H9 (cell line): ENCODE measurements around the gene ADGRD1. TPM values are rescaled to one million over a fixed set of nuclear protein-coding genes. Genes with fewer than 3 reads are reported as not detected.
"Not testable (repeated sequence)": the region's sequence is repeated elsewhere in the genome, so short reads cannot be mapped to it uniquely, and the experiment has no call there.

Source experiments
- DNase-seq: peaks from one replicate; pipeline ENCODE4 v3.0.0-alpha.2; 2017
- H2AFZ ChIP-seq: one replicate; pipeline ENCODE4 v1.6.1; 2013; ENCODE audit warnings: mild to moderate bottlenecking, low read length, control low read depth, moderate library complexity
- H2AK5ac ChIP-seq: 2 replicates; pipeline ENCODE4 v1.6.1; 2013; ENCODE audit warnings: low read length, control low read depth, mixed read lengths; ENCODE audit not compliant: insufficient read length
- H2BK120ac ChIP-seq: one replicate; pipeline ENCODE4 v1.6.1; 2013; ENCODE audit warnings: low read depth, mild to moderate bottlenecking, low read length, control low read depth, inconsistent platforms; ENCODE audit not compliant: poor library complexity, severe bottlenecking
- H2BK12ac ChIP-seq: 2 replicates; pipeline ENCODE4 v1.6.1; 2013; ENCODE audit warnings: low read length, control low read depth, mixed read lengths, low read depth; ENCODE audit not compliant: insufficient read length
- H2BK15ac ChIP-seq: 2 replicates; pipeline ENCODE4 v1.6.1; 2013; ENCODE audit warnings: low read depth, low read length, control low read depth
- H2BK20ac ChIP-seq: one replicate; pipeline ENCODE4 v1.6.1; 2013; ENCODE audit warnings: low read depth, mild to moderate bottlenecking, low read length, control low read depth, inconsistent platforms; ENCODE audit not compliant: poor library complexity, severe bottlenecking
- H2BK5ac ChIP-seq: 2 replicates; pipeline ENCODE4 v1.6.1; 2013; ENCODE audit warnings: low read length, control low read depth, mixed read lengths; ENCODE audit not compliant: insufficient read length
- H3K14ac ChIP-seq: 2 replicates; pipeline ENCODE4 v1.6.1; 2013; ENCODE audit warnings: low read length, control low read depth; ENCODE audit not compliant: insufficient read depth
- H3K18ac ChIP-seq: 2 replicates; pipeline ENCODE4 v1.6.1; 2013; ENCODE audit warnings: low read depth, mild to moderate bottlenecking, mixed read lengths, low read length, control low read depth; ENCODE audit not compliant: insufficient read length
- H3K23ac ChIP-seq: 2 replicates; pipeline ENCODE4 v1.6.1; 2013; ENCODE audit warnings: low read length, control low read depth, mixed read lengths, low read depth; ENCODE audit not compliant: insufficient read length
- H3K23me2 ChIP-seq: 2 replicates; pipeline ENCODE4 v1.6.1; 2013; ENCODE audit warnings: low read depth, mild to moderate bottlenecking, mixed read lengths, low read length, control low read depth; ENCODE audit not compliant: insufficient read length, poor library complexity, severe bottlenecking
- H3K27ac ChIP-seq: 2 replicates; pipeline ENCODE4 v1.5.1; 2013; ENCODE audit warnings: low read length, control low read depth, mixed read lengths, low read depth; ENCODE audit not compliant: insufficient read length
- H3K27me3 ChIP-seq: 2 replicates; pipeline ENCODE4 v1.6.1; 2013; ENCODE audit warnings: low read length, control low read depth, inconsistent platforms; ENCODE audit not compliant: insufficient read depth
- H3K4ac ChIP-seq: 2 replicates; pipeline ENCODE4 v1.6.1; 2013; ENCODE audit warnings: low read depth, mild to moderate bottlenecking, control low read depth, inconsistent platforms, low read length, moderate library complexity
- H3K4me1 ChIP-seq: 2 replicates; pipeline ENCODE4 v1.6.1; 2013; ENCODE audit warnings: low read length, control low read depth, inconsistent platforms; ENCODE audit not compliant: insufficient read depth
- H3K4me2 ChIP-seq: 2 replicates; pipeline ENCODE4 v1.6.1; 2013; ENCODE audit warnings: low read length, control low read depth, mixed read lengths; ENCODE audit not compliant: insufficient read length, insufficient read depth
- H3K56ac ChIP-seq: 2 replicates; pipeline ENCODE4 v1.6.1; 2013; ENCODE audit warnings: low read depth, mild to moderate bottlenecking, mixed read lengths, low read length, control low read depth; ENCODE audit not compliant: insufficient read length
- H3K79me1 ChIP-seq: 2 replicates; pipeline ENCODE4 v1.6.1; 2013; ENCODE audit warnings: low read depth, mild to moderate bottlenecking, moderate library complexity, low read length, control low read depth, inconsistent platforms; ENCODE audit not compliant: insufficient read depth, poor library complexity, severe bottlenecking
- H3K79me2 ChIP-seq: 2 replicates; pipeline ENCODE4 v1.6.1; 2013; ENCODE audit warnings: low read length, control low read depth, inconsistent platforms; ENCODE audit not compliant: insufficient read depth
- H3K9ac ChIP-seq: 2 replicates; pipeline ENCODE4 v1.6.1; 2013; ENCODE audit warnings: low read length, control low read depth, mixed read lengths; ENCODE audit not compliant: insufficient read length; ENCODE audit errors: extremely low read depth
- H3K9me3 ChIP-seq: one replicate; pipeline ENCODE4 v1.6.1; 2013; ENCODE audit warnings: low read depth, low read length, inconsistent platforms; ENCODE audit not compliant: control insufficient read depth
- H3T11ph ChIP-seq: one replicate; pipeline ENCODE4 v1.6.1; 2013; ENCODE audit warnings: mild to moderate bottlenecking, low read length, control low read depth, inconsistent platforms
- H4K20me1 ChIP-seq: one replicate; pipeline ENCODE4 v1.6.1; 2013; ENCODE audit not compliant: control insufficient read depth, insufficient read length, insufficient read depth
- H4K5ac ChIP-seq: 2 replicates; pipeline ENCODE4 v1.6.1; 2013; ENCODE audit warnings: low read depth, mild to moderate bottlenecking, mixed read lengths, low read length, control low read depth; ENCODE audit not compliant: insufficient read length
- H4K8ac ChIP-seq: replicated peaks from 2 replicates; pipeline ENCODE4 v1.6.1; 2013; ENCODE audit warnings: low read length, control low read depth, mixed read lengths, low read depth; ENCODE audit not compliant: insufficient read length
- H4K91ac ChIP-seq: 2 replicates; pipeline ENCODE4 v1.6.1; 2013; ENCODE audit warnings: low read depth, mild to moderate bottlenecking, moderate library complexity, mixed read lengths, low read length, control low read depth; ENCODE audit not compliant: insufficient read length
- H3K27ac Mint-ChIP-seq, 3 experiments: 2 replicates in 2 of 3; 3 replicates in 1 of 3; pipeline ENCODE4 v1.8.0; 2020 to 2021; ENCODE audit warnings: mixed read lengths in 3 of 3, mild to moderate bottlenecking in 1 of 3, moderate library complexity in 1 of 3
- H3K27me3 Mint-ChIP-seq: 2 replicates; pipeline ENCODE4 v1.8.0; 2021; ENCODE audit warnings: low read depth, mild to moderate bottlenecking, moderate library complexity, mixed read lengths
- H3K36me3 Mint-ChIP-seq, 3 experiments: 2 replicates in 2 of 3; 3 replicates in 1 of 3; pipeline ENCODE4 v1.8.0; 2020 to 2021; ENCODE audit warnings: low read depth in 3 of 3, mixed read lengths in 3 of 3; ENCODE audit not compliant: insufficient read depth in 1 of 3
- H3K4me1 Mint-ChIP-seq, 2 experiments: 2 replicates each; pipeline ENCODE4 v1.8.0; 2020; ENCODE audit warnings: mixed read lengths in 2 of 2
- H3K4me3 Mint-ChIP-seq, 2 experiments: 2 replicates in 1 of 2; 3 replicates in 1 of 2; pipeline ENCODE4 v1.8.0; 2020 to 2021; ENCODE audit warnings: mild to moderate bottlenecking in 2 of 2, mixed read lengths in 2 of 2, moderate library complexity in 1 of 2
- H3K9me3 Mint-ChIP-seq, 2 experiments: 2 replicates in 1 of 2; 3 replicates in 1 of 2; pipeline ENCODE4 v1.8.0; 2020; ENCODE audit warnings: mild to moderate bottlenecking in 2 of 2, mixed read lengths in 2 of 2, moderate library complexity in 1 of 2
- CTCF ChIP-seq: fragments of 200-600 bp; sonication (generic); conservative IDR thresholded peaks from 3 replicates; pipeline ENCODE4 v1.8.0; 2021; ENCODE audit warnings: antibody characterized with exemption, mild to moderate bottlenecking
- WGBS: extraction: QIAGEN DNeasy Blood & Tissue Kit; methylation state at CpG from one replicate; pipeline ENCODE4 v1.1.7; 2013; ENCODE audit warnings: missing lambda C conversion rate, low lambda C conversion rate, mixed read lengths; ENCODE audit not compliant: insufficient read length; ENCODE audit errors: extremely low coverage; 5-methylcytosine and 5-hydroxymethylcytosine counted together
- total RNA-seq: library from RNA; stranded (reverse); gene quantifications from 2 replicates; pipeline ENCODE4 v1.2.1, GENCODE V29; 2021

The ADGRD1 gene
- total RNA-seq, 1 experiment from 2014 or later: 0.52 TPM

GRCh38 chr12:130904064-130904463 lies 49.6 kb upstream of the ADGRD1 start:
- no peak overlapping the region for H3K27ac ChIP-seq
- no peaks in the 10 kb centered on the region for H3K23me2 ChIP-seq
- no peak overlapping the region for H3K4me2 ChIP-seq
- H2BK120ac ChIP-seq: no peak overlapping the region
- H3K27ac Mint-ChIP-seq: no peak overlapping the region
- H3K4me1 Mint-ChIP-seq: no peaks in the 10 kb centered on the region
- no peak overlapping the region for H2BK12ac ChIP-seq
- no peak overlapping the region for H2AFZ ChIP-seq
- no peak overlapping the region for H4K91ac ChIP-seq
- H2BK5ac ChIP-seq: no peak overlapping the region
- H4K20me1 ChIP-seq: no peaks in the 10 kb centered on the region
- DNase-seq: no peak
- H2BK15ac ChIP-seq: no peak overlapping the region
- no peak overlapping the region for H3K23ac ChIP-seq
- H3K14ac ChIP-seq: no peak overlapping the region
- no peak overlapping the region for H3K4ac ChIP-seq
- no peak overlapping the region for H3K56ac ChIP-seq
- no peak overlapping the region for H3K4me3 Mint-ChIP-seq
- no peak overlapping the region for H2BK20ac ChIP-seq
- no peak overlapping the region for H4K5ac ChIP-seq
- H3K27me3 ChIP-seq: no peaks in the 10 kb centered on the region
- no peak overlapping the region for H3K18ac ChIP-seq
- no peak overlapping the region for H2AK5ac ChIP-seq
- H3K9me3 Mint-ChIP-seq: peaks cover 0 to 7% of the 10 kb centered on the region in 2 experiments; a peak in 2 of 5 replicates
- H3K9me3 ChIP-seq: no peaks in the 10 kb centered on the region
- no peaks in the 10 kb centered on the region for H3K79me1 ChIP-seq
- no peak overlapping the region for H4K8ac ChIP-seq
- peaks cover 0 to 5% (median 0%) of the 10 kb centered on the region in 3 experiments; a peak in 1 of 7 replicates for H3K36me3 Mint-ChIP-seq
- no CpG with 5 or more reads among the region's 2 CpGs for WGBS
- no peak overlapping the region for H3T11ph ChIP-seq
- no peaks in the 10 kb centered on the region; the same call in 1 of the 2 replicates for H3K27me3 Mint-ChIP-seq
- no peaks in the 10 kb centered on the region for H3K4me1 ChIP-seq
- no peak for TF ChIP-seq CTCF
- no peak overlapping the region for H3K9ac ChIP-seq
- H3K79me2 ChIP-seq: no peaks in the 10 kb centered on the region

GRCh38 chr12:130904936-130905455 lies 48.7 kb upstream of the ADGRD1 start:
- H3K23me2 ChIP-seq, H3K36me3 Mint-ChIP-seq, H4K8ac ChIP-seq, H3K4me3 Mint-ChIP-seq, H3K14ac ChIP-seq, H2BK5ac ChIP-seq, H4K91ac ChIP-seq, H3K4me1 ChIP-seq, H3K27me3 Mint-ChIP-seq, H4K20me1 ChIP-seq, H3K27me3 ChIP-seq, H3K23ac ChIP-seq, H4K5ac ChIP-seq, H3K79me2 ChIP-seq, DNase-seq, H3K4me2 ChIP-seq, H3K9me3 ChIP-seq, H2AFZ ChIP-seq, H2BK120ac ChIP-seq, H3K9ac ChIP-seq, H3K18ac ChIP-seq, H2BK20ac ChIP-seq, H3K27ac Mint-ChIP-seq, H2AK5ac ChIP-seq, H3K4ac ChIP-seq, H2BK12ac ChIP-seq, H3K4me1 Mint-ChIP-seq, H3K56ac ChIP-seq, H3T11ph ChIP-seq, H3K79me1 ChIP-seq, H2BK15ac ChIP-seq, H3K27ac ChIP-seq: not testable (repeated sequence)
- peaks cover 4 to 11% of the 10 kb centered on the region in 2 experiments; a peak in 4 of 5 replicates for H3K9me3 Mint-ChIP-seq
- WGBS: no CpG with 5 or more reads among the region's 31 CpGs
